ENCODE data around the gene NEDD4.

The NEDD4 gene

DNA sequence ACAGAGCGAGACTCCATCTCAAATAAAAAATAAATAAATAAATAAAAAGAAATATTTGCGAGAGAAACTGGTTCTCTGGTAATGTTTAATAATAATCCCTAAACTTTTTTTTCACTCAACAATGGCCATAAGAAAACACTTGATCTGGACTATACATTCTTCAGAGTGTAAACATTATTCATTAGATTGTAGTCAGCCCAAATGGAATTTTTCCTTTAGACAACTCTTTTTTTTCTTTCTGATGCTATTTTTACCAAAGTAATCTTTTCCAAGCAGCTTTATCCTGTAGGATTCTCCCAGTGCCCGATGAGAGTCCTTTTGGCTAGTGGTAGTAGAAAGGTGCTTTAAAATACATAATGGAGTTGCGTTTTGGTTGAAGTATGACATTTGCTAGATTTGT is 90.4 kb downstream of the NEDD4 start:
- no peak for DNase-seq (ENCODE audit: low spot score)
- no peak for TF ChIP-seq CTCF (conservative IDR thresholded peaks at IDR 0.05; ENCODE audit: low read depth)
- ChIA-PET CTCF (no interaction called here), POLR2A (ENCODE audit: low non-redundant PET) (no interaction called here)
- H3K27ac ChIP-seq = no peak overlapping the region

GRCh38 chr15:55900019-55900418 is 93.4 kb downstream of the NEDD4 start:
- POLR2A ChIA-PET (ENCODE audit: low non-redundant PET) = no interaction called here

DNA sequence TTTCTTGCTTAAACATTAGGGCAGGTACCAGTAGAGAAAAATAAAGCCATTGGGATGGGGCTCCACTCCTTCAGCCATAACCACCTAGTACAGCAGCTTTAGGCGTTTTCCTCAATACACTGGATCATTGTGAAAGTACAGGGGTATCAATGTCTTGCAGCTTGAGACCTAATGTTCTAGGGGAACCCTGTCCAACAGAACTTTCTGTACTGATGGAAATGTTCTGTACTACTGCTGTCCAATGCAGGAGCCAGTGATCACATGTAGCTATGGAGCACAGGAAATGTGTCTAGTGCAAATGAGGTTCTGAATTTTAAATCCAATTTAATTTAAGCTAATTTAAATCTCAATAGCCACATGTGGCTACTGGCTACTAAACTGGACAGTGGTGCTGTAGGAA is 93.9 kb downstream of the NEDD4 start:
- no peak for DNase-seq (ENCODE audit: low spot score)
- no peak for TF ChIP-seq CTCF (conservative IDR thresholded peaks at IDR 0.05; ENCODE audit: low read depth)
- no peak overlapping the region for H3K27ac ChIP-seq
- ChIA-PET CTCF (interaction anchor here (0.6 kb wide), 1 partner anchor 198 kb away, joined by 3 read pairs; no protein-coding TSS in a partner anchor), POLR2A (ENCODE audit: low non-redundant PET) (no interaction called here)

More at GRCh38 chr15:55900019-55900418, 93.4 kb downstream of the NEDD4 start:
- H3K27ac ChIP-seq = no peak overlapping the region
- no peak for TF ChIP-seq CTCF (conservative IDR thresholded peaks at IDR 0.05; ENCODE audit: low read depth)
- CTCF ChIA-PET = interaction anchor here (0.6 kb wide), 1 partner anchor 198 kb away, joined by 3 read pairs; no protein-coding TSS in a partner anchor
- no peak for DNase-seq (ENCODE audit: low spot score)

DNA sequence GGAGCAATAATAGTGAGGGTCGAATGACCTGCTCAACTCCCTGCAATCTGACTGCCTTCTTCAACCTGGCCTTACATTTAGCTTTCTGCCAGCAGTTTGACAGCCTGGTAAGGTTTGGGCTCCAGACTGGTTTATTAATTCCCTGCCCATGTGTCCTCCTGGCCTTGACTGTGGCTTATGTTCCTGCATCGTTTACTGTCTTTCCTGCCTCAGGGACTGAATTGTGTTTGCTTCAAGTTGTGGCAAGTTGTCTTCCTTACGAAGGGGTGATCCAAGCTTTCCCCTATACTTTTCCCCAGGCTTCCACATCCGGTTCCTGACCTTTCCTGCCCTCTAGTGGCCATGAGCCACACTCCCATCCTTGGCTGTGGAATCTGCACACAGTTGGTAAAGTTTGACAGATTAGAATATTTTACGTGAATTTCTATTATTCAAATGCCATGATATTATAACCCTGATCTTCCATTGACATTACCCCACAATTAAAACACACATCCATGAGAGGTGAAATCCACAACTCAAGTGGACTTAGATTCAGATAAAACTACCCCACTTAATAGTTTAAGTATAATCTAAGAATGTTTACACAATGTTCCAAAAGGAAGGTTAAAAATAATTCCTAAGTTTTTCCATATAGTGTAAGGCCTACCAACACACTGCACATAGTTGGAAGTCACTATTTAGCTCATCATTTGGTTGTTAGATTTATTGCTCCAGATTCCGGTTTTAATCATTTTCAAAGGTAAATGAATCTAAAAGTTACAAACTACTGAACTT is 95.7 kb downstream of the NEDD4 start:
- peak; percentile 93 for TF ChIP-seq CTCF (conservative IDR thresholded peaks at IDR 0.05; ENCODE audit: low read depth)
- peak; percentile 89 for DNase-seq (ENCODE audit: low spot score)

GRCh38 chr15:55894399-55894965 is 98.9 kb downstream of the NEDD4 start:
- H3K27ac ChIP-seq = no peak overlapping the region
- POLR2A ChIA-PET (ENCODE audit: low non-redundant PET) = no interaction called here
- CTCF ChIA-PET = interaction anchor here (0.6 kb wide), 1 partner anchor 254 kb away, joined by 3 read pairs; no protein-coding TSS in a partner anchor
- DNase-seq (ENCODE audit: low spot score) = no peak
- TF ChIP-seq CTCF (conservative IDR thresholded peaks at IDR 0.05; ENCODE audit: low read depth) = no peak

More for the DNA sequence above, 95.7 kb downstream of the NEDD4 start:
- POLR2A ChIA-PET (ENCODE audit: low non-redundant PET) = no interaction called here
- CTCF ChIA-PET = interaction anchor here (0.6 to 0.9 kb wide), 5 partner anchors 10 to 57 kb away, joined by 3 to 8 read pairs (median 3); no protein-coding TSS in a partner anchor
- peak overlapping the region; percentile 91 for H3K27ac ChIP-seq

DNA sequence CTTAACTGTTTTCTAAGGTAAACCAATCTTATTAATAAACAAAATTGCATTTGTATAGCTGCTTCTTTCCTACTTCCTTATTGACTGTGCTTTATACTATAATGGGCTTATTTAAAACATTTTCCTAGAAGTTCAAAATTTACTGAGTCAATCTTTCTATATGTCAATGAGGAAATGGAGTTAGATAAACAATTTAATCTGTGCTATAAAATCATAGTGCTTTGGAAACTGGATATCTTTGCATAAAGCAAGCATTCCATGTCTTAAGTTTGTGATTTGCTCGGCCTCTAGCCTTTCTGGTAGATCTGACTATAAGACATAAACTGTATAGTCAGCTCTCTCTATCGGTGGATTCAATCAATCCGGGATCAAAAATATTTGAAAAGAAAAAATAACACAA is 99.6 kb downstream of the NEDD4 start:
- ChIA-PET CTCF (no interaction called here), POLR2A (ENCODE audit: low non-redundant PET) (no interaction called here)
- no peak overlapping the region for H3K27ac ChIP-seq
- no peak for DNase-seq (ENCODE audit: low spot score)
- TF ChIP-seq CTCF (conservative IDR thresholded peaks at IDR 0.05; ENCODE audit: low read depth) = no peak
